ENCODE results near the gene PTPRD.

GRCh38 chr9:8907868-8908267 is 1704.9 kb downstream of the PTPRD start:
- TF ChIP-seq CTCF (IDR thresholded peaks at IDR 0.05 in 2 of 3, conservative IDR thresholded peaks at IDR 0.05 in 1 of 3; ENCODE audit: borderline replicate concordance in 1 of 3, insufficient read depth in 1 of 3, low read depth in 2 of 3, low read length in 2 of 3) (no peak), JUND (IDR thresholded peaks at IDR 0.05) (no peak), MAX (IDR thresholded peaks at IDR 0.05) (no peak), POLR2AphosphoS5 (IDR thresholded peaks at IDR 0.05; ENCODE audit: low read depth, low read length) (no peak), CEBPB (IDR thresholded peaks at IDR 0.05; ENCODE audit: low read depth) (no peak), REST (IDR thresholded peaks at IDR 0.05; ENCODE audit: low read depth) (no peak), TCF7L2 (IDR thresholded peaks at IDR 0.05; ENCODE audit: borderline replicate concordance, extremely low read depth, insufficient read depth, insufficient read length) (no peak), EZH2 (IDR thresholded peaks at IDR 0.05) (no peak), CBX3 (IDR thresholded peaks at IDR 0.05; ENCODE audit: low read depth) (no peak), SRF (IDR thresholded peaks at IDR 0.05; ENCODE audit: low read depth) (no peak), EZH2phosphoT487 (IDR thresholded peaks at IDR 0.05; ENCODE audit: borderline replicate concordance) (no peak), POLR2A (IDR thresholded peaks at IDR 0.05; ENCODE audit: borderline replicate concordance, extremely low read depth, insufficient read depth, insufficient read length) (no peak), ZBTB33 (IDR thresholded peaks at IDR 0.05; ENCODE audit: extremely low read depth, insufficient replicate concordance, low read length) (no peak)
